OCI-LY3 (cell line): ENCODE measurements around the gene MCF2.

Source experiments
- EZH2phosphoT487 ChIP-seq: fragments of 200-600 bp; shearing (Covaris generic); IDR thresholded peaks from 2 replicates; pipeline ENCODE4 v1.6.1; 2018; ENCODE audit warnings: antibody characterized with exemption, mixed run types, low read depth
- TF ChIP-seq, protein P1 (sequence below): fragments of 200-600, 300-600 bp; sonication (generic); IDR thresholded peaks from 2 replicates; pipeline ENCODE4 v1.5.1; 2014; ENCODE audit warnings: antibody characterized with exemption, low read length, low read depth

- TF ChIP-seq, protein P1, sequence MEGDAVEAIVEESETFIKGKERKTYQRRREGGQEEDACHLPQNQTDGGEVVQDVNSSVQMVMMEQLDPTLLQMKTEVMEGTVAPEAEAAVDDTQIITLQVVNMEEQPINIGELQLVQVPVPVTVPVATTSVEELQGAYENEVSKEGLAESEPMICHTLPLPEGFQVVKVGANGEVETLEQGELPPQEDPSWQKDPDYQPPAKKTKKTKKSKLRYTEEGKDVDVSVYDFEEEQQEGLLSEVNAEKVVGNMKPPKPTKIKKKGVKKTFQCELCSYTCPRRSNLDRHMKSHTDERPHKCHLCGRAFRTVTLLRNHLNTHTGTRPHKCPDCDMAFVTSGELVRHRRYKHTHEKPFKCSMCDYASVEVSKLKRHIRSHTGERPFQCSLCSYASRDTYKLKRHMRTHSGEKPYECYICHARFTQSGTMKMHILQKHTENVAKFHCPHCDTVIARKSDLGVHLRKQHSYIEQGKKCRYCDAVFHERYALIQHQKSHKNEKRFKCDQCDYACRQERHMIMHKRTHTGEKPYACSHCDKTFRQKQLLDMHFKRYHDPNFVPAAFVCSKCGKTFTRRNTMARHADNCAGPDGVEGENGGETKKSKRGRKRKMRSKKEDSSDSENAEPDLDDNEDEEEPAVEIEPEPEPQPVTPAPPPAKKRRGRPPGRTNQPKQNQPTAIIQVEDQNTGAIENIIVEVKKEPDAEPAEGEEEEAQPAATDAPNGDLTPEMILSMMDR: no peak
- no peak for TF ChIP-seq EZH2phosphoT487
Observed at GRCh38 chrX:139554991-139555675, 152.8 kb downstream of the MCF2 start.
